ENCODE results near the gene SND1.

The SND1 gene

GRCh38 chr7:127979113-127979727 is 327.2 kb downstream of the SND1 start:
- DNase-seq = no peak

- no peak for DNase-seq
Observed at GRCh38 chr7:127979728-127980126, 327.7 kb downstream of the SND1 start.

- no peak for DNase-seq
Observed at GRCh38 chr7:127980901-127981300, 328.9 kb downstream of the SND1 start.

DNA sequence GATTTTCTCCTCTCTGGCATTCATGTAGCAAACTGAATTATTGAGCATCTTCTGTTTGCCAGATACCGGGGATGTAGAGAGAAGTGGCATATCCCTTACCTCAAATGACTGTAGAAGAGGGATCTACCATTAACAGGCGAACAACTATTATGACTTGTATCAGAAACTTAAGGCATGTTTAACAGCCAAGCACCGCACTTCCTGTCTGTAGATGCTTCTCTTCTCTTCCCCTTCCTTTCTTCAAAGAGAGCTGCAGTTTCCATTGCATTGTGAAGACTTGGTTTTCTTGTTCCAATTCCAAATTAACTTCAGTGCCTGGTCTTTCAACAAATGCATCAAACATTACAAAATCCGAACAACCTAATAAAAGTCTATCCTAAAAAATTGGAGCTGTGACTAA is 330.0 kb downstream of the SND1 start:
- no peak for DNase-seq

DNA sequence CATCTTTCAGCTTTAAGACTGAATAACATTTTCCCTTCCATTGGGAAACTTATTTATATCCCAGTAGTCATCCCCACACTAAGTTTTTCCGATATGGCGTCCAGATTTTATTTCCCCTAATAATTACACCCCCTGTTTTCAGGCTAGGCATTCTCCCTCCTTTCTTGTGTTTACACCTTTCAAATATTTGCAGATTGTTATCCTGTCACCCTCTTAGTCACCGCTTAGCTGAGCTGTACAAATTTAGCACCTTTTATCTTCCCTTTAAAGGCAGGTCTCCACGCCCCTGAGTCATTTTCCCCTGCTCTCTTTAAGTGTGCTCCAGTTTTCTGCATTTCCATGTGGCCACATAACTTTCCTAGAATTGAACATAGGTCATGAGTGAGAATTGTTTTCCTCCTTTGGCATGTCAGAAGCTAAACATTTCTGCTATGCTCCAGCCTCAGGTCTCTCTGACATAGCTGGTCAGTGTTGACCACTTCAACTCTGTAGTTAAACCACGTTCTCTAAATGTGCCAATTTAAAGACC is 331.9 kb downstream of the SND1 start:
- DNase-seq = no peak

DNA sequence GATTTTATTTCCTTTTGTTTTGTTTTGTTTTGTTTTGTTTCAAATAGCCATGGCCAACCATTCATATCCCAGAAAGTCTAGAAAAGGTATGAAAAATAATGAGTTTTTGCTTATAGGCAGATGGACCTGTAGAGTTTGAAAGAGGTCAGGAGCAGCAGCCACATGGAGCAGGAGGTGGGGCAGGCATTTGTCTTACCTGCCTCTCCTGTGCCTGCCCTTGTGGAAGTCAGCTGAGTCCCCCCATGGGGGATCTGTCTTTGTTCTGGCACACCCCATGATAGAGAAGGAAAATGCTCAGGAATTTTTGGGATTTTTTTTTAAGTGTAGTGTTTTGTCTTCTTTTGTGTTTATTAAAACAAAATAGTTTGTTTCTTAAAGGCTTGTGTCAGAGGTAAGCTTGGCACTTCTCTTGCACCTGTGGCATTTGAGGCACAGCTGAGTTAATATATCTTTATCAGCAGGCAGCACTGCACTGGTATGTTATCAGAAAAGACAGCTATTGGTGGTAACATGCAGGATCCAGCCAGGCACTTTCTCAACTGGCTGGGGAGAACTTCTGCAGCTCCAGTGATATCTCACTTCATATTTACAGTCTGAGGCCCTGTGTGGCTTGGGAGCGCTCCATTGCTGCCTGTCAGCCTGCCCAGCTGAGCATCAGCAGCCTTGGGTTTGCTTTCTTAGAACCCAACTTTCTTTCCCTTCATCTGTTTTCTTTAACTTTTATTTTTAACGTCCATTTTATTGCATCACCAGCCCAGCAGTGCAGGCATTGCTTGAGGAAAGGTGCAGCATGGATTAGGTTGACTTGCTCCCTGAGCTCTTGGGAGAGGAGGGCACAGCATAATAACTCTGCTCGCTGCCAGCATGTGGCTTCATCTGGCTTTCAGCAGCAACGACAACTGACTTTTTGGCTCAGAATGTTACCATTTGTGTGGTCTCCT is 334.9 kb downstream of the SND1 start:
- DNase-seq = no peak

DNA sequence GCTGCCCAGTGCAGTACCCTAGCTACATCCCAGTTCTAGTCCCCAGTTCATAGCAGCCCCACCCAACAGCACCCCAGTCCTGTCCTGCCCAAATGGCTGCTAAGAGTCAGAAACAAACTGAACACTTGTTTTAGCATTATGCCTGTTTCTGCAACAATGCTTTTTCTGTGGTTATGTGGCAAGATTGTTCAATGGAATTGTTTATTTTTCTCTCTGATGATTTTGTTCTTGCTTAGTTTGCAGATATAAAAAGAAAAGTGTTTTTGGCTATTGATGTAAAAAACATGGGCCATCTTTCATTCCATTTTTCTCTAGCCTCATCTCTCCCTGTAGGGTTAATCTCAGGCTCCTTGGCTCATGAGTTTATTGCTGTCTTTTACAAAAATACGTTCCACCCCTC is 336.8 kb downstream of the SND1 start:
- DNase-seq = no peak

GRCh38 chr7:127993317-127993716 is 341.3 kb downstream of the SND1 start:
- no peak for DNase-seq

- no peak for DNase-seq
Observed at GRCh38 chr7:127993987-127994386, 342.0 kb downstream of the SND1 start.

DNA sequence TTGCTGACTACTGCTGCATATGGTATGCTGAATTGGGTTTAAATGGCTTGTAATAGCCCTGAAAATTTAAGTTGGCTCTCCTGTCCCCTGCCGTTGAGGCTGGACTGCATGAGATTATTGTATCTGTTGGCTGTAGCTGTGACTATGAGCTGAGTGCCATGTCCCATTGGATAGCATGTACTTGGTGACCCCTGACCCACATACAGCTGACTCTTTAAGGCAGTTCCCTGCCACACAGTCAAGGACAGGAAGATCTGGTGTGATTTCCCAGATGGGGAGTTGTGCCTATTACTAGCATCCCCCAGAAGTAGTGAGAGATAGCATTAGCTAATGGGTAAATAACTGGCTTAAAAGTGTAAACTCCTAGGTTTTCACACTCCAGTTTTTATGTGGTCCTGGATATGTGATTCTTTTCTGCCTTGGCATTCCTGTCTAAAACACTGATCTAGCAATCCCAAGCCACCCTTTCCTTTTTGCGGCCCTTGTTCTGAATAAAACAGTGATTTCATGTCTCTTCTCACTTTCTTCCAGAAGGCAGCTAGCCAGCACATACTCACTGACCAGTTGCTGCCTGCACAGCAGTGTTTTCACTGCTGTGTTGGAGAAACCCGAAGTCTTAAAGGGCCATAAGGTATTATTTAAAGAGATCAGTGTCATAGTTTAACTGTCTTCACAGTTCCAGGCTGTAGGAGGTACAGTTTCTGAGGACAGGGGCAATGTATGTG is 343.3 kb downstream of the SND1 start:
- no peak for DNase-seq

DNA sequence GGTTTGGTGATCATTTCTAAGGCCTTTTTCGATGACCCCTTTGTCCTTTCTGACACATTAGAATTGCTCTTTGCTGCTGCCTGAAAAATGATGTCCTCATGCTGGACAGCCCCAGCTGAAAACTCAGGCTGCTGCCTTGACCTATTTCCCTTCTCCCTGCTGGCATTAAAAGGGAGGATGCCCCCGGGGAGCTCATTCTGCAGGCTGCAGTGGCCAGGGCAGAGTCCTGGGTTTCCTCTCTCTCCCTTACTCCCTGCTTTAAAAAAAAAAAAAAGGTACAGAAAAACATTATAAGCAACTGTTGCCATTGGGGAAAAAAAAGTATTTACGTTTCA is 343.9 kb downstream of the SND1 start:
- no peak for DNase-seq

DNA sequence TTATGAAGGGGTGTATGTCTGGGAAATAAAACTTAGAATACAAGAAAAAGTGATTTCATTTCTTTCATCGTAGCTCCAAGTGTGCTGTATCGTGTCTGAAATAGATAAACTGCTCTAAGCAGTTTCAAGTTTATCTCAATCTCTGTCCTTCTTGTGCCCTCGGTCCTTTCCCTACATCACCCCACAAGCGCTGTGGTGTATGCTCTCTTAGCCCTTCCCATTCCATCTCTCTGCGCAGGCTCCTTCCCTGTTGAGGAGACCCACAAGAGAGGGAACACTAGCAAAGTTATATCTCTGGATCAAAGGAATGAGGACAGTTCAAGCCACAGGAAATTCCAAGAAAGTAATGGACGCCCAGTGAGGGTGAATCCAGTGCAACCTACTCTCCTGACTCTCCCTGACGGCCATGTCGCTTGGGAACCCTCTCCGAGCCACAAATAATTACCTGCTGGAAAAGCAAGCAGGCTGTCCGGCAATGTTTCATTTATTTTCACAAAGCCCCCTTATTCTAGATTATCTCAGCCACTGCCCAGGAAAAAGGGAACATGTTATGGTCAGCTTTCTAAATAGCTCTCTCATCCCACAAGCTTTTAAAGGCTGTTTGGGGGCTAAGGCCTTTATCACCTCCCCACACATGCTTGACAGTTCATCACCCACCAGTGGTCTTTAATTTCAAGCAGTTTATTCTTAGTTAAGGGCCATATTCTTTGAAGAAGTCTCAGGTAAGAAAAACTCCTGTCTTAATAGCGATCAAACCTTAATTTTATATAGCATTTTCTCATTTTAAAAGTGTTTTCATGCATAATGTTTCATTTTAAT is 344.5 kb downstream of the SND1 start:
- no peak for DNase-seq

GRCh38 chr7:127997226-127997922 is 345.4 kb downstream of the SND1 start:
- no peak for DNase-seq

DNA sequence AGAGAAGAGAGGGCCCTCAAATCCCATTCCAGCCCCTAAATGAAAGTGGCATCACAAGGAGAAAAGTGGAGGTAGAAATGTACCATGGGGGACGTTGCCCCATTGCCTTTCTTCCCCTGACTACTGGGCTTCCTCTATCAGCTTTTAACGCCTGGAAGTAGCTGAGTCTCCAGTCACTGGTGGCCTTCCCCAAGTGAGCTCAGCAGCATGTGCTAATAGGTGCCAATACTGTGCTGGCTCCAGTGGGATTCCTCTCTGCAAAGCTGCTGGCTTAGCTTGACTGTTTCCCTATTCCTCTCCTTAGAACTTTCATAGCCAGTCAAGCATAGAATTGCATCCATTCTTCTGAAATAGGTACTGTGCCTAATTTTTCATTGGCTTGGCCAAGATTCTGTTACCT is 346.7 kb downstream of the SND1 start:
- no peak for DNase-seq

GRCh38 chr7:128000048-128000447 is 348.1 kb downstream of the SND1 start:
- no peak for DNase-seq

- DNase-seq = no peak
Observed at GRCh38 chr7:128000854-128001265, 348.9 kb downstream of the SND1 start.

DNA sequence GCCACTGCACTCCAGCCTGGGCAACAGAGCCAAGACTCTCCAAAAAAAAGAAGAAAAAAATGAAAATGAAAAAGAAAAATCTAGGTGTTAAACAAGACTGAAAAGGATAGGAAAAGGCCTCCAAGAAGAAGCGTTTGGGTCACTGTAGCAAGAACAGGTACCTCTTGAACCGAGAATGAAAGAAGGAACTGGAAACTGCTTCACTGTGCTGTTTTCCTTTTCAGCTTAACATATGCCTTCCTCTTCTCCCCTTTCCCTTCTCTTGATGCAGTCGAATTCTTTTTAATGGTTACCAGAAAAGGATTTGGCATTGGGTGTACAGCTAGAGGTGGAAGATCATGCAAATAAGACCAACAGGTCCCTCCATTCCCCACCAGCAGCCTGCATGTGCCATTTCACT is 351.2 kb downstream of the SND1 start:
- DNase-seq = no peak

GRCh38 chr7:128003787-128004186 is 351.8 kb downstream of the SND1 start:
- DNase-seq = no peak

- DNase-seq = no peak
Observed at GRCh38 chr7:128004623-128005022, 352.6 kb downstream of the SND1 start.

- DNase-seq = peak; percentile 44
Observed at GRCh38 chr7:128005117-128005516, 353.1 kb downstream of the SND1 start.

DNA sequence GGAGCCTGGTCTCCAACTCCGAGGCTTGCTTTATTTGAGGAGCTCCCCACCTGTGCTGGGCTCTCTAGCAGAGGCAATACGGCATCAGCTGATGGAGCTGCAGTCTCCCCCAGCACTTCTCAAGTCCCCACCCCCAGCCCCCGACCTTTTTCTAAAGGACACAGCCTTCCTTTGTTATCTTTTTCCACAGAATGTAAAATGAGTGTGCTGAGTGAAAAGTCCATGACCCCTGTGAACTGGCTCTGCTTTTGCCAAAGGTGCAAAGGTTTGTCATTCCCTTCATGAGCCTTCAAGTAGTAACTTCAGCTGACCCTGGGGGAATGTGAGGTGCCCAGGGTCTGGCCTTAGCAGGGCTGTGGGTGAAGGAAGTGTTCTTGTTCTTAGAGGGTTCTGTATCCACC is 353.8 kb downstream of the SND1 start:
- no peak for DNase-seq
